BJ (cell line): Measurements from ENCODE around the gene ATXN1. TPM values are rescaled to one million over a fixed set of nuclear protein-coding genes. Genes with fewer than 3 reads are reported as not detected.
A peak's percentile ranks its signal among the peaks of the same experiment; 100 is the strongest.

Experiments used
- CTCF ChIA-PET: fragments of 350-600 bp; formaldehyde crosslinking; extraction: SDS; loops from one replicate; lab custom pipeline; 2021; ENCODE audit warnings: antibody characterized with exemption, inconsistent platforms; lab: Yijun Ruan, JAX
- POLR2A ChIA-PET: fragments of 300-600 bp; sonication (Branson Sonifier 250); formaldehyde crosslinking; extraction: SDS; loops from one replicate; lab custom pipeline; 2021; ENCODE audit warnings: antibody characterized with exemption; lab: Charles Lee
- DNase-seq: peaks from one replicate; pipeline ENCODE4 v3.0.0-alpha.2; 2011; ENCODE audit warnings: low read depth
- H3K27me3 ChIP-seq: 2 replicates; pipeline ENCODE4 v1.6.0; 2011; ENCODE audit warnings: low read length; ENCODE audit not compliant: control insufficient read depth, insufficient read depth
- H3K36me3 ChIP-seq: 2 replicates; pipeline ENCODE4 v1.5.1; 2011; ENCODE audit warnings: low read length; ENCODE audit not compliant: control insufficient read depth, insufficient read depth
- H3K4me3 ChIP-seq: 2 replicates; pipeline ENCODE4 v1.5.1; 2011; ENCODE audit warnings: low read depth, mild to moderate bottlenecking, control low read depth, low read length
- polyA plus RNA-seq: library from polyadenylated mRNA; depleted of rRNA; stranded (reverse); fragments of >200 nt; gene quantifications from 2 replicates; pipeline ENCODE4 v1.2.3, GENCODE V29; 2011
- TF ChIP-seq, protein P1 (sequence below): IDR thresholded peaks from 2 replicates; pipeline ENCODE4 v1.5.1; 2011; ENCODE audit warnings: low read depth, mild to moderate bottlenecking, control low read depth, inconsistent platforms, low read length, moderate library complexity; ENCODE audit not compliant: insufficient read depth

The ATXN1 gene
- polyA plus RNA-seq, 1 experiment = 60.2 TPM

DNA sequence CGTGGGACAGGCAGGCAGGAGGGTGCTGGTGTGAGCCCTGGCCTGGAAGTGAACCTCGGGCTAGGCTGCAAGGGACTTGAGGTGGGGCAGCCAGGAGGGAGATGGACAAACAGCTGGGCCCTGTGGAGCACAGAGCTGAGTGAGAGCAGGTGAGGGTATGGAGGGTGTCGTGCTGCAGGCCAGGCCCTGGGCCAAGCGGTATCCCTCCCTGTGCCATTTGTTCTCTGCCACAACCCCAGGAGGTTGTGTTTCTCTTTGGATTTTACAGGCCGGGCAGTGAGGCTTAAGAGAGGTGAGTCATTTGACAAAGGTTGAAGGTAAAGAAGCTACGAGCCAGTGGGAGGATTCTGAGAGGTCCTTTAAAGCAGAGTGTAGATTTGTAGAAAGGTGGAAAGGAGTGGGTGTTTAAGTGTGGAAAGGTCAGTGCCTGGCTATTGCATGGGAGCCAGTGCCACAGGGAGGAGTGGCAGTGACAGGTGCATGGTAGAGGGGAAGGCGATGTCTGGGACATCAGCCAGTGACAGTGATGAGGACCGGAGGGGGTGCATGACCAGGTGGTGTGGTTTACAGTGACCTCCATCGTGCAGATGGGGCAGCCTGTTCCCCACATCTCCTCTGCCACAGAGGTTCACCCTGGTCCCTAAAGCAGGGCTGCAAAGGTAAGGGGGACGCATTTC is 483.1 kb downstream of the ATXN1 start:
- Histone ChIP-seq H3K36me3 (no peaks in the 10 kb centered on the region), H3K4me3 (no peak overlapping the region), H3K27me3 (no peaks in the 10 kb centered on the region)
- CTCF ChIA-PET = interaction anchor here (0.6 to 7.2 kb wide), 5 partner anchors 9 to 131 kb away, joined by 3 to 61 read pairs (median 3); no protein-coding TSS in a partner anchor
- TF ChIP-seq, protein P1, sequence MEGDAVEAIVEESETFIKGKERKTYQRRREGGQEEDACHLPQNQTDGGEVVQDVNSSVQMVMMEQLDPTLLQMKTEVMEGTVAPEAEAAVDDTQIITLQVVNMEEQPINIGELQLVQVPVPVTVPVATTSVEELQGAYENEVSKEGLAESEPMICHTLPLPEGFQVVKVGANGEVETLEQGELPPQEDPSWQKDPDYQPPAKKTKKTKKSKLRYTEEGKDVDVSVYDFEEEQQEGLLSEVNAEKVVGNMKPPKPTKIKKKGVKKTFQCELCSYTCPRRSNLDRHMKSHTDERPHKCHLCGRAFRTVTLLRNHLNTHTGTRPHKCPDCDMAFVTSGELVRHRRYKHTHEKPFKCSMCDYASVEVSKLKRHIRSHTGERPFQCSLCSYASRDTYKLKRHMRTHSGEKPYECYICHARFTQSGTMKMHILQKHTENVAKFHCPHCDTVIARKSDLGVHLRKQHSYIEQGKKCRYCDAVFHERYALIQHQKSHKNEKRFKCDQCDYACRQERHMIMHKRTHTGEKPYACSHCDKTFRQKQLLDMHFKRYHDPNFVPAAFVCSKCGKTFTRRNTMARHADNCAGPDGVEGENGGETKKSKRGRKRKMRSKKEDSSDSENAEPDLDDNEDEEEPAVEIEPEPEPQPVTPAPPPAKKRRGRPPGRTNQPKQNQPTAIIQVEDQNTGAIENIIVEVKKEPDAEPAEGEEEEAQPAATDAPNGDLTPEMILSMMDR = no peak
- DNase-seq = no peak
- POLR2A ChIA-PET = interaction anchor here (0.6 kb wide), 1 partner anchor 689 kb away, joined by 3 read pairs; no protein-coding TSS in a partner anchor

DNA sequence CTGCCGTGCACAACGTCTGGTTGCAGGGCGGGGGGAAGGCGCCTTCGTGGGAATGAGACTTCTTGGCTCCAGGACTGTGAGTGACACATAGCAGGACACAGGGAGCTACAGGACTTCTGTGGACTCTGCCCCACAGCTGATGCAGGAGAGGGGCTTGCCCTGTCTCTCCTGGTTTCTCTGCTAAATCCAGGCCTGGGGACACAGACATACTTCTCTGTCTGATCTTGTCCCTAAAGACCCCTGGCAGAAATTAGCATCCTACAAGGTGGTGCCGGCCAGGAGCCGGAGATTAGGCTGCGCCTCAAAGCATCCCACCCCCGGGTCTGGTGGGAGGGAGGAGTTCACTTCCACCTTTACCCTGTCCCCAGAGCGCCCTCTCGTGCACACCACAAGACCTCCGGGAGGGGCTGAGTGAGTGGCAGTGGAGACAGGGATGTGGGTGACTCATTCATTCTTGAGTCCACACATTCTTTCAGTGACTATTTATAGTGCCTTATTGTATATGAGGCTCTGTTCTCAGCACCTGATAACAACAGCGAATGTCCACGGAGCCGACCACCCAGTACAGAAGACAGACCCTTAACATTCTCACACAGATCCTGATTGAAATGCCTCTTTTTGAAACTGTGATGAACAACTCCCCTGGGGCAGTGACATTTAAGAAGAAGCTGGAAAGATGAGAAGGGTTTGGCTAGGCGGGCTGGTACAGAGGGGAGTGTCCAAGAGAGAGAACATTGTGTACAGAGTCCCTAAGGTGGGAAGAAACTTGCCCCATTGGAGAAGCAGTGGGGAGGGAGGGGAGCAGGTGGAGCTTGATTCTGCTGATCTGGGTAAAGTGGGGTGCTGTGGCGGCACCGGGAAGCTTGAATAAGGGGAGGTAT is 483.9 kb downstream of the ATXN1 start:
- ChIA-PET CTCF (interaction anchor here (0.6 to 7.2 kb wide), 9 partner anchors 9 to 586 kb away, joined by 3 to 61 read pairs (median 3); no protein-coding TSS in a partner anchor), POLR2A (no interaction called here)
- DNase-seq = peak; percentile 69
- H3K4me3 ChIP-seq = no peak overlapping the region
- TF ChIP-seq, protein P1 = peak; percentile 77
- no peaks in the 10 kb centered on the region for H3K36me3 ChIP-seq
- no peaks in the 10 kb centered on the region for H3K27me3 ChIP-seq

DNA sequence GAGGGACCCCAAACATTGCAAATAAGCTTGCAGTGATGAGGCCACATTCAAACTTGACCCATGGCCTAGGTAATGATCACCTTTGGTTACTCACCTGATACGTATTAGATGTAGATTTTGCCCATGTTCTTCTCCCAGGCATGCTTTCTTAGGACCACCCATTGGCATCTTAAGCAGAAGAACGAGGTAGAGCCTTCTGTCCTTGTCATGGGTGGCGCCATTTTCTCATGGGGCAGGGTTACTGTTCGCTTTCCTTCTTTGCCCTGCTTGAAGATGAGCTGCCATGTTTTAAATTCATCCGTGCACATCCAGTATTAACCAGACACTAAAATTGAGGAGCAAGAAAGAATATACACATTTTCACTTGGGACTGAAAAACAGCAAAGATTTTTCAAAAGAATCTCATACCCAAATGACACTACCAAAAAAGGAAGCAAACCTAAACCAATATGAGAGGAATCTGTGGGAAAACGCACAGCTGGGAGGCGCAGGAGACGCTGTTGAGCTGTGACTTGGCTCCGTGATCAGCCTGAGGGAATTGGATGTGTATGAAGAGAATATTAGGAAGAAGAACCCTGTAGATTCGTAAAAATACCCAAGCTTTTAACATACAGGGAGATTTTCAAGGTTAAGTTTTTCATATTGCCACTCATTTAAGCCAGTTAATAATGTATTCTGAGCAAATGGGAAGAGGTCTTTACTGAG is 486.2 kb downstream of the ATXN1 start:
- ChIA-PET CTCF (interaction anchor here (1.0 to 7.2 kb wide), 4 partner anchors 9 to 77 kb away, joined by 3 to 61 read pairs (median 4); no protein-coding TSS in a partner anchor), POLR2A (no interaction called here)
- DNase-seq = no peak
- TF ChIP-seq, protein P1 = no peak
- no peak overlapping the region for H3K4me3 ChIP-seq
- H3K36me3 ChIP-seq = no peaks in the 10 kb centered on the region
- H3K27me3 ChIP-seq = no peaks in the 10 kb centered on the region

DNA sequence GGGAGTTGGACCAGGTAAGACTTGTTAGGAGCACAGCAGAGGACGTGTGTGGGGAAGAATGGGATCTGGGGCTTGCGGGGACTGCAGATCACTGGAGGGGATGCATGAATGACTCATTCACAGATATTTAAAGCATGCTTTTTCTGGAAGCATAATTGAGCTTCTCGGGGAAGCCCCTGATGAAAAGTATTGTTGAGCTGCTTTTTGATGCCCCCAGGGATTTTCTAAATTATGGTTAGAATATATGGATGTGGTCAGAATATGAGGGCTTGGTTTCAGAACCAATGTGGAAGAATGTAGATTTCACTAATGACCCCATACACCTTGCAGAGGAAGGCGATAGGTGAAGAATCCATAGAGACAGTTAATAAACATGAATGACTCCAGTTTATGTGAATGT is 486.8 kb downstream of the ATXN1 start:
- POLR2A ChIA-PET = no interaction called here

More for the DNA sequence above, 486.8 kb downstream of the ATXN1 start:
- no peaks in the 10 kb centered on the region for H3K36me3 ChIP-seq
- TF ChIP-seq, protein P1 = no peak
- no peak for DNase-seq
- no peak overlapping the region for H3K4me3 ChIP-seq
- no peaks in the 10 kb centered on the region for H3K27me3 ChIP-seq
- CTCF ChIA-PET = interaction anchor here (7.2 kb wide), 1 partner anchor 12 kb away, joined by 61 read pairs; no protein-coding TSS in a partner anchor
